HepG2 (cell line): ENCODE data around the gene ITGB5. TPM values are rescaled to one million over a fixed set of nuclear protein-coding genes. Genes with fewer than 3 reads are reported as not detected.

Source experiments
- AKAP8 ChIP-seq: sonication (generic); formaldehyde crosslinking; IDR thresholded peaks from 2 replicates; pipeline ENCODE4 v1.5.1; 2020; ENCODE audit warnings: mild to moderate bottlenecking, missing genetic modification reagents
- ATF5 ChIP-seq: sonication (generic); formaldehyde crosslinking; IDR thresholded peaks from 2 replicates; pipeline ENCODE4 v1.4.0; 2020; ENCODE audit warnings: mild to moderate bottlenecking, low read depth, missing genetic modification reagents
- DMTF1 ChIP-seq: sonication (generic); formaldehyde crosslinking; IDR thresholded peaks from 2 replicates; pipeline ENCODE4 v1.4.0; 2020; ENCODE audit warnings: mild to moderate bottlenecking, missing genetic modification reagents
- FOXP4 ChIP-seq: sonication (generic); formaldehyde crosslinking; IDR thresholded peaks from 2 replicates; pipeline ENCODE4 v1.4.0; 2020; ENCODE audit warnings: missing genetic modification reagents
- KAT2B ChIP-seq: fragments of 150-350 bp; IDR thresholded peaks from 2 replicates; pipeline ENCODE4 v1.6.1; 2014; ENCODE audit warnings: low read depth, low read length, borderline replicate concordance
- KDM2A ChIP-seq: sonication (generic); formaldehyde crosslinking; IDR thresholded peaks from 2 replicates; pipeline ENCODE4 v1.4.0; 2020; ENCODE audit warnings: low read depth, missing genetic modification reagents, borderline replicate concordance
- MED8 ChIP-seq: sonication (generic); formaldehyde crosslinking; IDR thresholded peaks from 2 replicates; pipeline ENCODE4 v1.8.1; 2023; ENCODE audit warnings: mild to moderate bottlenecking, missing genetic modification reagents; ENCODE audit not compliant: insufficient replicate concordance
- MLXIP ChIP-seq: sonication (generic); formaldehyde crosslinking; IDR thresholded peaks from 2 replicates; pipeline ENCODE4 v1.9.0; 2021; ENCODE audit warnings: missing genetic modification reagents, borderline replicate concordance
- MTA1 ChIP-seq: sonication (generic); formaldehyde crosslinking; IDR thresholded peaks from 2 replicates; pipeline ENCODE4 v1.4.0; 2020; ENCODE audit warnings: missing genetic modification reagents, mild to moderate bottlenecking, borderline replicate concordance
- MXD1 ChIP-seq: sonication (generic); formaldehyde crosslinking; IDR thresholded peaks from 2 replicates; pipeline ENCODE4 v1.4.0; 2020; ENCODE audit warnings: mild to moderate bottlenecking, missing genetic modification reagents
- PREB ChIP-seq: sonication (generic); formaldehyde crosslinking; IDR thresholded peaks from 2 replicates; pipeline ENCODE4 v1.4.0; 2020; ENCODE audit warnings: missing genetic modification reagents
- TFE3 ChIP-seq: IDR thresholded peaks from 2 replicates; pipeline ENCODE4 v1.6.1; 2016
- ZBTB33 ChIP-seq: sonication (generic); formaldehyde crosslinking; IDR thresholded peaks from 2 replicates; pipeline ENCODE4 v1.4.0; 2020; ENCODE audit warnings: missing genetic modification reagents
- ZNF644 ChIP-seq: IDR thresholded peaks from 2 replicates; pipeline ENCODE4 v1.6.1; 2016; ENCODE audit warnings: low read depth
- polyA plus RNA-seq, 8 experiments: library from polyadenylated mRNA; depleted of rRNA in 3 of 8; stranded (reverse) in 7 of 8; unstranded in 1 of 8; fragments of >200 nt; fragmentation: Illumina TruSeq in 4 of 8; extraction: Trizol in 4 of 8; gene quantifications; 2 replicates each; pipeline versions ENCODE4 v1.2.1 to v1.2.3, GENCODE V29; 2011 to 2016; ENCODE audit warnings: low read depth in 4 of 8, missing spikeins in 1 of 8, mixed read lengths in 1 of 8; ENCODE audit not compliant: insufficient read depth in 1 of 8
- total RNA-seq, 5 experiments: library from RNA; depleted of rRNA; stranded (reverse); fragments of >200 nt; fragmentation: Illumina TruSeq; extraction: Trizol; gene quantifications; 2 replicates each; pipeline ENCODE4 v1.2.3, GENCODE V29; 2016; ENCODE audit warnings: low read depth in 1 of 5

ITGB5 gene
- total and polyA plus RNA-seq, 2 of the 13 experiments (the other 11 are each of a cell fraction or from before 2014, with no cell fraction given), result 74.1 to 343 TPM

- TF ChIP-seq ZNF644 (CRISPR knock-in tag) (peak; percentile 60), KDM2A (CRISPR knock-in tag) (peak; percentile 39; the same call in 1 of the 2 replicates), MLXIP (CRISPR knock-in tag) (no peak), MED8 (CRISPR knock-in tag) (peak; percentile 38), AKAP8 (no peak), DMTF1 (CRISPR knock-in tag) (no peak), ATF5 (CRISPR knock-in tag) (no peak), ZBTB33 (CRISPR knock-in tag) (no peak; the same call in 1 of the 2 replicates), PREB (CRISPR knock-in tag) (no peak), TFE3 (CRISPR knock-in tag) (0 out of 2 replicates have a peak, but pooled peaks have one; percentile 15), FOXP4 (CRISPR knock-in tag) (peak; percentile 81), MXD1 (CRISPR knock-in tag) (no peak), MTA1 (CRISPR knock-in tag) (no peak), KAT2B (no peak)
These were observed 8.4 kb downstream of the ITGB5 start (continued) for GRCh38 chr3:124878561-124879336.
